HEK293 (cell line): Measurements from ENCODE around the gene PDGFC.

Source experiments
- KLF7 ChIP-seq: fragments of 450-650 bp; formaldehyde crosslinking; IDR thresholded peaks from 2 replicates; pipeline ENCODE4 v1.5.1; 2016; ENCODE audit warnings: missing biosample characterization, missing genetic modification characterization, borderline replicate concordance
- TRIM28 ChIP-seq: IDR thresholded peaks from 2 replicates; pipeline ENCODE4 v1.6.1; 2011; ENCODE audit warnings: low read length, control low read depth, borderline replicate concordance
- YY2 ChIP-seq: fragments of 450-650 bp; formaldehyde crosslinking; IDR thresholded peaks from 2 replicates; pipeline ENCODE4 v1.5.1; 2016; ENCODE audit warnings: missing biosample characterization, missing genetic modification characterization
- ZNF274 ChIP-seq, 2 experiments: fragments of 200-500 bp in 1 of 2; fragments of 450-650 bp in 1 of 2; sonication (Bioruptor generic) in 1 of 2; formaldehyde crosslinking in 1 of 2; IDR thresholded peaks; 2 replicates each; pipeline versions ENCODE4 v1.5.1 to v1.6.1; 2014 to 2016; ENCODE audit warnings: borderline replicate concordance in 1 of 2, inconsistent platforms in 1 of 2, low read length in 1 of 2, missing biosample characterization in 1 of 2, missing genetic modification characterization in 1 of 2
- ZNF510 ChIP-seq: fragments of 450-650 bp; formaldehyde crosslinking; IDR thresholded peaks from 2 replicates; pipeline ENCODE4 v1.5.1; 2018; ENCODE audit warnings: mild to moderate bottlenecking, missing genetic modification characterization, missing biosample characterization; ENCODE audit not compliant: insufficient replicate concordance
- ZNF549 ChIP-seq: fragments of 450-650 bp; IDR thresholded peaks from 2 replicates; pipeline ENCODE4 v1.5.1; 2018; ENCODE audit warnings: missing biosample characterization, missing genetic modification characterization, mild to moderate bottlenecking, inconsistent platforms, moderate library complexity
- ZNF707 ChIP-seq: fragments of 450-650 bp; formaldehyde crosslinking; IDR thresholded peaks from 2 replicates; pipeline ENCODE4 v1.5.1; 2016; ENCODE audit warnings: missing biosample characterization, missing genetic modification characterization
- ZNF768 ChIP-seq: fragments of 450-650 bp; formaldehyde crosslinking; IDR thresholded peaks from 2 replicates; pipeline ENCODE4 v1.5.1; 2018; ENCODE audit warnings: missing biosample characterization, mild to moderate bottlenecking, missing genetic modification characterization
- TF ChIP-seq, protein P1 (sequence below): fragments of 450-650 bp; formaldehyde crosslinking; IDR thresholded peaks from 2 replicates; pipeline ENCODE4 v1.5.1; 2016; ENCODE audit warnings: missing biosample characterization, missing genetic modification characterization
- TF ChIP-seq, protein P2 (sequence below): fragments of 450-650 bp; formaldehyde crosslinking; IDR thresholded peaks from 2 replicates; pipeline ENCODE4 v1.5.1; 2016; ENCODE audit warnings: missing biosample characterization, missing genetic modification characterization
- TF ChIP-seq, protein P3 (sequence below): sonication (generic); formaldehyde crosslinking; IDR thresholded peaks from 2 replicates; pipeline ENCODE4 v1.8.1; 2022; ENCODE audit warnings: mild to moderate bottlenecking, moderate library complexity, missing genetic modification reagents

DNA sequence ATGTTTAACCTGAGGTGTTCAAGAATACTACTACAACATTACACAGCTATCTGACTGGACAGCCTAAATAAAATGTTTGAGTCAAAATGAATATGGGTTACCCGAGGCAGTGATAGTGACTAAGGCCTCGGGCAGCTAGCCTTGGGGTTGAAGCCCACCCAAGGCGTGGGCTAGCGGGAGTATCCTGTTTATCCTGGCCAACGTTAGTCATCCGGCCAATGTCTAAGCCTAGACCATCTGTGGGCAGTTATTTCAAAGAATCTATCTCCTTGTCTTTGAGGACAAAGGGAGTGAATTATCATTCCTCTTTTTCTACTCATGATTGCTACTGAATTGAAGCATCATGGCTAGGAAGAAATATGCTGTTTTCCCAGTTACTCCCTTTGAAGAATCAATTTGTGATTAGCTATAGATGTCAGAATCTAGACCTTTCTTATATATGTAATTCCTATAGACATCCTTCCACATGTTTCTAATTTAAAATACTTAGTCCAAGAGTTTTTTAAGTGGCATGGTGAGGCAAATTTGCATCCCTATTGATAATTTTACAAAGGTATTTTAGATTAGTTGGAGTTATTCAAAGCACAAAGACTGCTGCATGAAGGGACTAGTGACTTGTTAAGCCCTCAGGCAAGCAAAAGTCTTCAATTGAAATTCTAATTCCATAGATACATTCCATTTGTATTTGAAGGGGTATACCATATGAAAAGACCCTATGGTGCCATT is 6.0 kb upstream of the PDGFC start:
- TF ChIP-seq, protein P1, sequence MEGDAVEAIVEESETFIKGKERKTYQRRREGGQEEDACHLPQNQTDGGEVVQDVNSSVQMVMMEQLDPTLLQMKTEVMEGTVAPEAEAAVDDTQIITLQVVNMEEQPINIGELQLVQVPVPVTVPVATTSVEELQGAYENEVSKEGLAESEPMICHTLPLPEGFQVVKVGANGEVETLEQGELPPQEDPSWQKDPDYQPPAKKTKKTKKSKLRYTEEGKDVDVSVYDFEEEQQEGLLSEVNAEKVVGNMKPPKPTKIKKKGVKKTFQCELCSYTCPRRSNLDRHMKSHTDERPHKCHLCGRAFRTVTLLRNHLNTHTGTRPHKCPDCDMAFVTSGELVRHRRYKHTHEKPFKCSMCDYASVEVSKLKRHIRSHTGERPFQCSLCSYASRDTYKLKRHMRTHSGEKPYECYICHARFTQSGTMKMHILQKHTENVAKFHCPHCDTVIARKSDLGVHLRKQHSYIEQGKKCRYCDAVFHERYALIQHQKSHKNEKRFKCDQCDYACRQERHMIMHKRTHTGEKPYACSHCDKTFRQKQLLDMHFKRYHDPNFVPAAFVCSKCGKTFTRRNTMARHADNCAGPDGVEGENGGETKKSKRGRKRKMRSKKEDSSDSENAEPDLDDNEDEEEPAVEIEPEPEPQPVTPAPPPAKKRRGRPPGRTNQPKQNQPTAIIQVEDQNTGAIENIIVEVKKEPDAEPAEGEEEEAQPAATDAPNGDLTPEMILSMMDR (tag by site-specific recombination) = no peak
- TF ChIP-seq TRIM28 = no peak
- no peak for TF ChIP-seq YY2 (tag by site-specific recombination)
- no peak for TF ChIP-seq ZNF768 (tag by site-specific recombination)
- TF ChIP-seq, protein P2, sequence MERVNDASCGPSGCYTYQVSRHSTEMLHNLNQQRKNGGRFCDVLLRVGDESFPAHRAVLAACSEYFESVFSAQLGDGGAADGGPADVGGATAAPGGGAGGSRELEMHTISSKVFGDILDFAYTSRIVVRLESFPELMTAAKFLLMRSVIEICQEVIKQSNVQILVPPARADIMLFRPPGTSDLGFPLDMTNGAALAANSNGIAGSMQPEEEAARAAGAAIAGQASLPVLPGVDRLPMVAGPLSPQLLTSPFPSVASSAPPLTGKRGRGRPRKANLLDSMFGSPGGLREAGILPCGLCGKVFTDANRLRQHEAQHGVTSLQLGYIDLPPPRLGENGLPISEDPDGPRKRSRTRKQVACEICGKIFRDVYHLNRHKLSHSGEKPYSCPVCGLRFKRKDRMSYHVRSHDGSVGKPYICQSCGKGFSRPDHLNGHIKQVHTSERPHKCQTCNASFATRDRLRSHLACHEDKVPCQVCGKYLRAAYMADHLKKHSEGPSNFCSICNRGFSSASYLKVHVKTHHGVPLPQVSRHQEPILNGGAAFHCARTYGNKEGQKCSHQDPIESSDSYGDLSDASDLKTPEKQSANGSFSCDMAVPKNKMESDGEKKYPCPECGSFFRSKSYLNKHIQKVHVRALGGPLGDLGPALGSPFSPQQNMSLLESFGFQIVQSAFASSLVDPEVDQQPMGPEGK = no peak
- TF ChIP-seq ZNF274 (IDR thresholded peaks at IDR 0.05; ENCODE audit: low read length) = no peak
- no peak for TF ChIP-seq ZNF274 (tag by site-specific recombination; IDR thresholded peaks at IDR 0.05; ENCODE audit: borderline replicate concordance)
- TF ChIP-seq ZNF549 (tag by site-specific recombination) = no peak
- TF ChIP-seq KLF7 (tag by site-specific recombination) = no peak
- TF ChIP-seq ZNF510 (tag by site-specific recombination) = no peak
- TF ChIP-seq, protein P3, sequence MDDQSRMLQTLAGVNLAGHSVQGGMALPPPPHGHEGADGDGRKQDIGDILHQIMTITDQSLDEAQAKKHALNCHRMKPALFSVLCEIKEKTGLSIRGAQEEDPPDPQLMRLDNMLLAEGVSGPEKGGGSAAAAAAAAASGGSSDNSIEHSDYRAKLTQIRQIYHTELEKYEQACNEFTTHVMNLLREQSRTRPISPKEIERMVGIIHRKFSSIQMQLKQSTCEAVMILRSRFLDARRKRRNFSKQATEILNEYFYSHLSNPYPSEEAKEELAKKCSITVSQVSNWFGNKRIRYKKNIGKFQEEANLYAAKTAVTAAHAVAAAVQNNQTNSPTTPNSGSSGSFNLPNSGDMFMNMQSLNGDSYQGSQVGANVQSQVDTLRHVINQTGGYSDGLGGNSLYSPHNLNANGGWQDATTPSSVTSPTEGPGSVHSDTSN (CRISPR knock-in tag) = no peak
- no peak for TF ChIP-seq ZNF707 (tag by site-specific recombination)
